ENCODE measurements around the gene MECP2.

- no peak for TF ChIP-seq CTCF (IDR thresholded peaks at IDR 0.05)
- TF ChIP-seq EP300 (IDR thresholded peaks at IDR 0.05): no peak
- peak in 1 of 2 donors; percentile 49 for TF ChIP-seq POLR2A (IDR thresholded peaks at IDR 0.05)
- TF ChIP-seq POLR2AphosphoS5 (IDR thresholded peaks at IDR 0.05): no peak
Observed at GRCh38 chrX:154097589-154098541, at the start of gene MECP2.

Measured in suprapubic skin (tissue), 4 donors.